Measurements from ENCODE around the gene BDNF.
"Not testable (repeated sequence)": the region's sequence is repeated elsewhere in the genome, so short reads cannot be mapped to it uniquely, and the experiment has no call there.

The BDNF gene

DNA sequence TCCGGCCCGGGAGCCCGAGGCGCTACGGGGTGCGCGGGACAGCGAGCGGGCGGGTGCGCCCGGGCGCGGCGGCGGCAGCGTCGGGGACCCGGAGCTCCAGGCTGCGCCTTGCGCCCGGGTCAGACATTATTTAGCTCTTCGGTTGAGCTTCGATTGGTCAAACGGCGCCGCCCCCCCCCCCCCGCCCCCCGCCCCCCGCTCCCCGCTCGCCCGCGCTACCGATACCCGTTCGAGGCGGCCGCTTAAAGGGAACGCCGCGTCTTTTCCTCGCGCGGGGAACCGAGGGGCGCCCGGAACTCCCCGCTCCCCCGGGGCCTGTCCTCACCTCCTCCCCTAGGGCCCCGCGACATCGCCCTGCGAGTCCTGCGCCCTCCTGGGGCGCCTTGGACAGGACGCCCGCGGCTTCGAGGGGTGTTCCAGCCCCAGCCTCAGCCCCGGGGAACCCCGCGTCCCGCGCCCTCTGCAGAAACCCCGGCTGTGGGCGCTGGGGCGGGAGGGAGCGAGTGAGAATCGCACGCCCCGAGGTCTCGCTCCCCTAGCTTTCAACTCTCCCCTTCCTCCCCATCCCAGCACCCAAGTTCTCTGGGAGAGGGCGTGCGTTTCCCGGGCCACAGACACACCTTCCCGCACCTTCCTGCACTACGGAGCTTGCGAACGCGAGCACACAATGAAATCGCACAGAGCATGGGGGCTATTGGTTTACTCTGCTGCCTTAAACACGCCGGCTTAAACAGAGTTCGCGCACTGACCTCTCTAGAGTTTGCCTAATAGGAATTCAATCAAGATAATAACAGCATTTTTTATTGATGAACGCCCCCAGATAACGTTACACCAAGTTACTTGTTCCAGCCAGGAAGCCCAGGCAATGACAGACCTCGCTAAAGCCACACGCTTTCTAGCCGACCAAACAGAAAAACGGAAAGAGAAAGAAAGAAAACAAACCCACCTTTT lies at the start of gene BDNF:
TSS of gene BDNF (minus strand) at position 105 of the 951 bp plus-strand sequence. CDS start 41,891 bp downstream, outside the sequence.
- no peak for DNase-seq (ENCODE audit: low read depth in 4 of 4, low spot score in 1 of 4)

DNA sequence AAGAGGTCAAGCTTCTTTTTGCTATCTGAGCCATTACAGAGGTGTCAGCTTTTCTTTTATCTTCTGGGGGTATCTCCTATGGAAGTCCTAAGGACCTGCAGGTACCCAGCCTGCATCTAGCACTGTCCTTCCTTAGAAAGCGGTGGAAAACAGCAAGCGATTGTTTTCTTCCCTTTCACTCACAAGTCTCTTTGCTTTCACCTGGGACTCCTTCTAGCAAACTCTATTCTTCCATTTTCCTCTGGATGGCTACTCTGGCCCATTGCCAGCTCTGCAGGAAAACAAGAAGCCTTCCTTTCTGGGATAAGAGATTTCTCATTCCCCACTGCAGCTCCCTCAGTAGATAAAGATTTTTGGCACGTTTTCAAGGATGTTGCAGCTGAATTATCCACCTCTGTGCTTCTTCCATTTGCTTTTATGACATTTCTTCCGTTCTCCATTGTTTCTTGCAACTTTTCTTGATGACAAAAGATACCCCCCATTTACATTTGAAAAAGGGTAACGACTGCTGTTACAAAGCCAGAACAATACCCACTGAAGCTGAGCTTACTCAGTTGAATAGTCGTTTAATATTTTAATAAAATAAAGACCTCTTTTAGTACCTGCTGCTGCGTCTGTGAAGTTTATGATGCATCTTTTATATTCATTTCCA lies 40.2 kb upstream of the BDNF start:
- DNase-seq (ENCODE audit: low read depth in 4 of 4, low spot score in 1 of 4): no peak

DNA sequence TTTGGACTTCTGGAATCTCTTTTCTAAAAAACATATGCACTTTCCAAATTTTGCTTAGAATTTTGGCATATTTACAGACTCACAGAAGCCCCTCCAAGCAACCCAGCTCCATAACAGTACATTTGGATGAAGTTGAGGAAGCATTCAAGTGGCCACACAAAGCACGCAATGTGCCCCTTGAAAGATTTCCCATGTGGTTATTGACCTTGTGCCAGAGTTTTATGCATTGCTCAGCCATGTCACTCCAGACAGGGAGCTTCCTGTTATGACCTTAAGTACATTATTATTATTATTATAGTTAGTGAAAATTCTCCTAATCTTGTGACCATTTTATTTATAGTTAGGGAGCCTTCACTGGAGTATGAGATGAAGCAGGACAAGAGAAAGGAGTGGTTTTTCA lies 35.0 kb upstream of the BDNF start:
- no peak for DNase-seq (ENCODE audit: low read depth in 4 of 4, low spot score in 1 of 4)

DNA sequence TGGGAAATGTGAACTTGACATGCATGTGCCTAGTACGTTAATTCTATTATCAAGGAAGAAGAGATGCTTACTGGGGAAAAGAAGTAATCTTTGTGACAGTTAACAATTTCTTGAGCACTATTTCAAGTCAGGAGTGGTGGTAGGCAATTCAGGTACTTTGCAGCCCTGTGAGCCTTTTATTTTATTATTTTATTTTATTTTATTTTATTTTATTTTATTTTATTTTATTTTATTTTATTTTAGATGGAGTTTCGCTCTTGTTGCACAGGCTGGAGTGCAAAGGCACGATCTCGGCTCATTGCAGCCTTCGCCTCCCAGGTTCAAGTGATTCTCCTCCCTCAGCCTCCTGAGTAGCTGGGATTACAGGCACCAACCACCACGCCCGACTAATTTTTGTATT lies 31.5 kb upstream of the BDNF start:
- DNase-seq (ENCODE audit: low read depth in 4 of 4, low spot score in 1 of 4): not testable (repeated sequence)

DNA sequence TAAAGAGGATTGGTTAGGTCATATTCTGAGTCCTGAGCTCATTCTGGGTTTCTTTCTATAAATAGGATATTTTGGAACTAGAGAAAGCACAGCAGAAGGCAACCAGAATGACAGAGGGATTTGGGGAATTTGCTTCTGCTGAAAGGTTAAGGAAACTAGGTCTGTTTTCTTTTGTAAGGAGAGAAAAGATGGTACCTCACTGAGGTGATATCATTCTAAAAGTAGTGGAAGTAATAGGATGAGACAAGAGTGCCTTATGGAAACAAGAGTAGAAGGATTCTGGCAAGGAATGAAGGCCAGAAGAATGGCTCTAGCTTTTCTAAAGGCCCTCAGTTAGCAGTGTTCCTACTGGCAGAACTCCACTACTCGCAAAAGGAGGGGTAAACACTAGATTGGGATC lies 26.7 kb upstream of the BDNF start:
- no peak for DNase-seq (ENCODE audit: low read depth in 4 of 4, low spot score in 1 of 4)

DNA sequence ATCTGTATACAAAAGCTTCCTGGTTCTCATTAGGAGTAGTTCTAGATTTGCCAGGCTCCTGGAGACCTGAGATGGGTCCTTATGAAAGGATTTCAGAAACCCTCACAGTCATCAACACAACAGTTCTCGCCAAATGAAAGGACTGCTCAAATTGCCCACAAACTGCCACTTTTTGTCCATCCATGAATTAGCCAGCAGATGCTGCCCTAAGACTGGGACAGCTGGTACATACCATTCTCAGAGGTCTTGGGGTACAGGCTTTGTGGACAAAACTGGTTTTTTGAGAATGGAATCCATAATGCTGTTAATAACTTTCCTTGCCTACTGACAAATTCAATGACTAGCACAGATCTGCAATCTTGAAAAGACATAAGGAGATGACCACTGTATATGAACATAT lies 23.4 kb upstream of the BDNF start:
- no peak for DNase-seq (ENCODE audit: low read depth in 4 of 4, low spot score in 1 of 4)

DNA sequence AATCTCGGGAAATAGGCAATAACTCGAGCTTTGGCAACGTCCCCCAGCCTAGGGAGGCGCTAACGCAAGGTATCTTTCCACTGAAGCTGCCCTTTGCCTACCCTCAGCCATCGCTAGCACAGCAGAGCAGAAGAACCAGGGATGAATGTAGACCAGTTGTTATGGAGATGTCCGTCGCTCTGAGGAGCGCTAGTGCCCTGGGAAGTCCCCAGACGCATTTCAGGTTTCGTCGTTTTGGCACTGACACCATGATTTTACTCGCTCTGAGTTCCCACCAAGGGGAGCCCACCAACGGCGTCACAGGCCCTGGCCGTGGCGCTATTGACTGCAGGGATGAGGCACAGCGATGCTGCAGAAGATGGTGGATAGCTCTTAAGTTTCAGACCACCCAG lies 22.7 kb upstream of the BDNF start:
- DNase-seq (ENCODE audit: low read depth in 4 of 4, low spot score in 1 of 4): no peak

DNA sequence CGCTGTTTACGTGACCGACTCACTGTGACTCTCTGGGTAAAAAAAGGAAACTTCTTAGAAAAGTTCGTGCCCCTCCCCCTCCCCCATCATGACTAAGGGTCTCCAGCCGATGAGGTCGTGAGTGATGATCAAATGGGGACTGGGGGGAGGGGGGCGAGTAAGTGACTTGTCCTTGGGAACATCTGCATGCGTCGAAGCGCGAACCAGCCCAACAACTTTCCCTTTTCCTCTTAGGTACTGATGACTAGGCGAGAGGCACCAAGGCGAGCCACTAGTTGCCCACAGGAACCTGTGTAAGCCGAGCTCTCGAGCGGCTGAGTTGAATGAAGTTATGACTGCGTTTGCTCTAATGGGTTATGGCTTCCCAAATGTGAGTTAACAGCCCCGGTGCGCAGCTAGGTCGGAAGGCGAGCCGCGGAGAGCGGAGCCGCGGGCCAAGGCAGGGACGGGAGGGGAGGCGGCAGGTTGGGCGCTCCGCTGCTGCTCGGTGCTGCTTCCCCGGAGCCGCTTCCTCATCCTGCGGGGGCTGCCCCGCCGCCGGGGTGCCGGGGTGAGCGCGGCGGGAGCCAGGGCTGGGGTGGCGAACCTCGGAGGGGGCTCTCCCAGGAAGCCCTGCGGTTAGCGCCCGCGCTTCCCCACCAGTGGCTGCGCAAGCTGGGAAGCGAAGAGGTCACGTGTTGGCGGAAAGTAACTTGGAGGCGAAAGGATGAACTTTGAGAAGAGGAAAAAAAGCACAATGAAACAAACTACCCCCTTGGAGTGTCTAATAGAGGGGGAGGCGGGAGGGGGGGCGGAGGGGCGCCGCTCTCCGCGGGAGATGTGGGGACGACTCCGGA lies 22.1 kb upstream of the BDNF start:
- DNase-seq (ENCODE audit: low read depth in 4 of 4, low spot score in 1 of 4): no peak

DNA sequence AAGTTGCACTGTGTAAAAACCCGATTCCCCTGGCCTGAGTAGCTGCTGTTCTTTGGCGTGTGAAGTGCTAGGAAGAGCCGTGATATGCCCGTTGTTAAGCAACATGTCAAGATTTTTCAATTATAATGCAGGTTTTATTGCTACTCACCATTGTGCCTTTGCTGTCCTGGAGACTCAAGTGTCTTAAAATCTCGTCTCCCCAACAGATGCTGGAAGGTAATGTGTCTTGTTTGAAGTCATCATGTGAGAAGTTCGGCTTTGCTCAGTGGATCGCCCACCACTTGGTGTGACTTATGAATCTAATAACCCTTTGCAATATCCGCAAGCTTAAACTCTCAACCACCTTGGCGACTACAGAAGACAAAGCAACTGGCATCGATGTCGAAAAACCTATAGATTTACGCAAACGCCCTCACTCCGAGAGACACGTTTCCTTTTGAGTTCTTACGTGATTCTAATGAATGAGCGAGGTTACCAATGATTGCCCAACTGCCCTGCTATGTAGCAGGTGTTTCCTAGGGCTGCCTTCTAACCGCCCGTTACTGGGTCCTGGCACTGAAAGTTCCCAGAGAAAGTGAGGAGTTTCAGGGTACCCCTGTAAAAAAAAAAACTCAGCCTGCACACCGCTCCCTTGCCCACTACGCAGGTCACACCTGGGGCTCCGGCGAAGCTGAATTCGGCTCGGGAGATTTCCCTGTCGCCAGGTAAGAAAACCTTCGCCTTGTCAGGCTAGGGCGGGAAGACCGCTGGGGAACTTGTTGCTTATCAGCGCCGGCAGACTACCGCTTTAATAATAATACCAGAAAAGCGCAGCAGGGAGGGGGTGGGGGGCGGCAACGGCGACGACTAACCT lies 21.2 kb upstream of the BDNF start:
- DNase-seq (ENCODE audit: low read depth in 4 of 4, low spot score in 1 of 4): no peak

DNA sequence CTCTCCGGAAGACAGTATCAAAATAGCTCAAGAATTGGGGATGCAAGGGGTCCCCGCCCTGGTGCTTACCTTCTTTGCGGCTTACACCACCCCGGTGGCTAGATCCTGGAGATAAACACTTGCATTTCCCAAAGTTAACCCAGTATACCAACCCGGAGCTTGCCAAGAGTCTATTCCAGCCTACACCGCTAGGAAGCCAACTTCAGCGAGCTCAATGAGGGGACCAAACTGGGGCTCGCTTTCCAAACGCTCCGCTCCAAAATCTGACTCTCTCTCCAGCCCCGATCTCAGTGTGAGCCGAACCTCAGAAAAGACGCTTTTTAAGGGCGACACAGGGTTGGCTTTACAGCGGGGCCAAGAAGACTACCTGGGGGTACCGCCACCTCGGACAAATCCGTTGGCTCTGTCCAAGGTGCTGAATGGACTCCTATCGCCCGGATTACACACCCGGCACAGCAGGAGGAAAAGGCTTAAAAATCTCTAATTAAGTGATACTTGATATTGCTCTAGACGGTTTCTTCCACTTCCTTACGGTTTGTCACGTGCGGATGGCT lies 20.1 kb upstream of the BDNF start:
- no peak for DNase-seq (ENCODE audit: low read depth in 4 of 4, low spot score in 1 of 4)

DNA sequence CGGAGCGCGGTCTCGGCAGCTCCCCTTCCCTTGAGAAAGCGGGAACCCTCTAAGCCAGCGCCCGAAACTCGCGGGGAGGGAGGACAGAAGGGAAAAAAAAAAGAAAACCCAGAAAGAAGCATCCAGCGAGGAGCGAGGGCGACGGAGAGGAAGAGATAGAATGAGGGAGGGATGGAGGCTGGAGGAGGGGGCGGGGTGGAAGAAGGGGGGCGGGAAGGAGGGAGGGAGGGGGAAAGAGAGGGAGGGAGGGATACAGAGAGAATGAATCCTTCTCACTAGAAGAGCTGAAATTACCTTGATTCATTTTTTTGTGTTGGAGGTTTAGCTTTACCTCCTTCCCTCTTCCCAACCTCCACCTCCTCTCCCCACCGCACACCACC lies 19.3 kb upstream of the BDNF start:
- no peak for DNase-seq (ENCODE audit: low read depth in 4 of 4, low spot score in 1 of 4)

DNA sequence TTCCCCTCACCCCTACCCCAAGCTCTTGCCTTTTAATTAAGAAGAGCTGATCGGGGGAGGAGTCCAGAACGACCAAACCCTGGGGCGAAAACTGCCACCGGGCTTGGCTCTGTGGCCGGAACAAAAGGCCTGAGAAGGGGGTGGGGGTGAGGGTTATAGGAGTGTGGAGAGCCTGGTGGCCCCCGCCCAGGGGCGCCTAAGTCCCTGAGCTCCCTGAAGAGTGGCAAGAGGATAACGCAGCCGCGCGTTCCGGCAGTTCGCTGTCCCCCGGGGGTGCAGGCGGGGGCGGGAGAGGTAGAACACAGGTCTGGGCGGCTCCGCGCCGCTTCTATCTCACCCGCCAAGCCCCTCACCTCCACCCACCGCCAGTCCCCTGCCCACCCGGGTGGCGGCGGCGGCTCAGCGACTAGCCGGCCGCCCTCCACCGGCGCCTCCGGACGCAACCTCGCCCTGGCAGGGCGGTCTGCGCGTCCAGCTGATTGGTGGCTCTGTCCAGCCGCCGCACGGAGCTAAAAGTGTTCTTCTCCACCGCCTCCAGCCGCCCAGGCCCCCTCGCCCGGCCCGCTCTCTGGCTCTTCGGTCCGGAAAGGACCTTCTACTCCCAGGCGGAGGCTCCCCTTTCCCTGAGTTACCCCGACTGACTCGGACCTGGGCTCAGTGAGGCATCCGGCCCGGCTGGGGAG lies 18.7 kb upstream of the BDNF start:
- no peak for DNase-seq (ENCODE audit: low read depth in 4 of 4, low spot score in 1 of 4)

DNA sequence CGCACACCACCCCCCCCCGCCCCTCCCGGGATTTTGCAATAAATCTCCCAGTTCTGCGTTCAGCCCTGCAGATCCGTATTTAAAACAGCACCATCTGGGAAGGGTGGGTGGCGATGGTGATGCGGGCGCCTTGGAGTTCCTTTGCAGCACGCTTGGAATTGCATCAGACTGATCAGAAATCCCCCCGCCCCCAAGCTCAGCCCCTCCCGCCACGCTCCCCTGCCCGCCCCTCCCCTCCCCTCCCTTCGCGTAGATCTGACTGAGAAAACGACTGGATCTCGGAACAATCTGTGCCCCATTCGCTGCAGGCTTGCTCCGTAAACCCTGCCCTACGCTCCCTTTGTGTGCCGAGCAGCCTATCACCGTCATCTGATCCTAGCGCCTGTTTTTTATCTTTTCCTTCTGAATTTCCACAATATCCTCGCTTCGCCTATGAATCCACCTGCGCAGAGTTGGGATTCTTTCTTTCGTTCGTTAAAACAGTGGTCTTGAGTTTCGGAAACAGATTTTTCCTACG lies 18.1 kb upstream of the BDNF start:
- no peak for DNase-seq (ENCODE audit: low read depth in 4 of 4, low spot score in 1 of 4)

DNA sequence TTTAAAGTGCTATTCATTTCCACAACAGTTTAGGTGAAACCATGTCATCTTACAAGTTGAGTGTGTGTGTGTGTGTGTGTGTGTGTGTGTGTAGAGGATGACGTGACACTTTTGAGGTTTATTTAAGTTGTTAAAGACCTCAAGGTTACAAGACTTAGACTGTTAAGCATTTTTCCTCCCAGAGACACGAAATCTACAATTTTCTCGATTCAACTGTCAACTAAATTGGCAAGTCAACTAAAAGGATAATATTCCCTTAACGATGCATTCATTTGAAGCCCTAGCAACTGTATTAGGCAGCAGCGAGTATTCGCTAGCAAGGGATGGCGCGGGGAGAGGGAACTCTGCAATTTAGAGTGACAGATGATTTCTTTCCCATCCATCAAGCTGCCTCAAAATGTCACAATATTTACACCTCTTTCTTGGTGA lies 17.6 kb upstream of the BDNF start:
- no peak for DNase-seq (ENCODE audit: low read depth in 4 of 4, low spot score in 1 of 4)

DNA sequence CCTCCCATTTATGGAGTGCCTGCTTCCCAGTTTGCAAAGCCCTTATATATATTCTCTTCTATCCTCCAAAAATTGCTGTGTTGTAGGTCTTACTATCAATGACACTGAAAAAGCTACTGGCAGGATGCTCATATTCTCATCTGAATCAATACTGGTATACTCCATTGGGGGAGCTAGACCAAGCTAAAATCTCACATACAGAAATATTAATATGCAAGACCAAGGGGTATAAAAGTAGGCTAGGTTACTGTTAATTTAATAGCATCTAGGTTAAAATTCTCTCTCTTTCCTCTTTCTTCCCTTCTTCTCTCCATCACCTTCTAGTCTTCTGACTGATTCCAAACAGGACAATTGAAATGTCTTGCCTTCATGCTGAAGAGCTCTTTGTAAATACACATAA lies 17.1 kb upstream of the BDNF start:
- no peak for DNase-seq (ENCODE audit: low read depth in 4 of 4, low spot score in 1 of 4)

DNA sequence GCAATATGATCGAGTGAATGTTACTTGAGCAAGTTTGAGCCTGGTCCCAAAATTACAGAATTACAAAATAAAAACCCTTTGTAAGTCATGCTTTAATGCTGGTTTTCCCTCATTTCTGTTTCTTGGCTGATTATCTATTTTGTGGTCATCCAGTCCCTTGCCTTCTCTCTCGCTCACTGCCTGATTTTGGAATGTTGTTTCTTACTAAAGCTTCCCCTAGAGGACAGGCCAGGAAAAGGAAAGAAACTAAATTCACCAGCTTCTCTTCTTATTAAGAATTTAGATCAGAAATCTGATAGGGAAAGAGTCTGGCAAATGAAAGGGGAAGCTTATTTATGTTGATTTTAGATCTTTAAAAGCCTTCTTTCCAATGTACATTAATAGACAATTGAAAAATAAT lies 16.6 kb upstream of the BDNF start:
- no peak for DNase-seq (ENCODE audit: low read depth in 4 of 4, low spot score in 1 of 4)

DNA sequence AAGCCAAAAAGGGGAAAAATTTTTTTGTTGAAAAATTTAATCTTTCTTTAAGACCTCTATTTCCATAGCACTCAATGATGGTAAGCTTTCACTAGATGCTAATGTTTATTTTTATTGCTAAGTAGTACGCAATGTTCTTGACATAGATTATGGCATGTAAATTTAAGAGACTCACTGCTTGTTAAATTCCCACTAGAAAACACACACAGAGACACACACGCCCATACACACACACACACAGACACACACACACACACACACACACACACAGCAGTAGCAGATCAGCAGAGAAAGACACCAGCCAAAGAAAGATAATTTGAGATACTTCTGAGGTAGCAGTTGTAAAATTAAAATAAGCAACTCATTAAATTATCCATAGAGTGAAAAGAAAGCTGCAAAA lies 16.0 kb upstream of the BDNF start:
- DNase-seq (ENCODE audit: low read depth in 4 of 4, low spot score in 1 of 4): no peak

DNA sequence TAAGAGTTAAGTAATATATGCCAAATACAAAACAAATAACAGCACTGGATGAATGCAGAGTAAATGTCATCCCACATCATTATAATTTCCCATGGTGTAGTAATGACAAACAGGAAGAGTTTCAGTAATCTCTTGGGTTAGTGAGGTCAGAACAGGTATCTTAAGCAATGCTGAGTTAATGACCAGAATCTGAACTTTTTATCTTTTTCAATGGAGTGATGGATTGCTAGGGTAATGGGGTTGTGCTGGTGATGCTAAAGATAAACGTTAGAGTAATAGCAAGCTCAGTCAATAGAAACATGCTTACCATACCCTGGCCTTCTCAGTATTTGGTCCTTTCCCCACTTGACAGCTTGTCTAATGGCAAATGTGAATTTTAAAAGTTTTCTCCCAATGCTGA lies 11.5 kb upstream of the BDNF start:
- DNase-seq (ENCODE audit: low read depth in 4 of 4, low spot score in 1 of 4): no peak

DNA sequence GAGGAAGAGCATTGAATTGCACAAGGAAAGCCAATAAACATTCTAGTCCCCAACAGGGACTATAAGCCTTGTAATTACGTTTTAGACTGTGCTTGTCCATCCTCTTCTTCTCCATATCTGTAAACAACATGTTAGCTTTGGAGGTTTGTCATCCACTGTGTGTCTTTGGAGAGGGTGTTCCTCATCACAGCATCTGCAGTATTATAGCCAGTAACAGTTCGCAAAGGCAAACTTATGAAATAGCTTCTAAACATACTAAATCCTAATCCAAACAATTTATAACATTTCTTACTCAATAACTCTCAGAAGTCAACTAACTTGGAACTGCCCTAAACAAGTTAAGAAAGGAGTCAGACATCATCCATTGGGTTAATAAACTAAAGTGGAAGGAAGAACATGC lies 10.3 kb upstream of the BDNF start:
- no peak for DNase-seq (ENCODE audit: low read depth in 4 of 4, low spot score in 1 of 4)

DNA sequence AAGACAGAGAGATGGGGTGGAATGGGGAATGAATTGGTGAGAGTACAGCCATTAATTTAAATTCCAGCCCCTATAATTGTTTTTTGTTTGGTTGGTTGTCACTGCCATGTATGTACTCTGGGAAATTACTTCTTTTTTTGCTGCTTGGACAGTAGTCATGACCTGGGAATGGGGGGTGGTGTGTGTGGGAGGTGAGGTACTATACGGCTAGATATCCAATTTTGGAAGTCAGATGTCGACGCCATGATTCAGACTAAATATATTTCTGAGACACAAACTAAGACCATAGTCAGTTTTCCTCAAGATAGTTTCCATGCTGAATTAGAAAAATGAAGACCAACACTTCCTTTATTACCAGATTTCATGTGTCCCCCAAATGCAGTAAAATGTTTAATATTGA lies 7.4 kb upstream of the BDNF start:
- DNase-seq (ENCODE audit: low read depth in 4 of 4, low spot score in 1 of 4): no peak
